ENCODE results near the gene CCDC90B.

Gene CCDC90B

DNA sequence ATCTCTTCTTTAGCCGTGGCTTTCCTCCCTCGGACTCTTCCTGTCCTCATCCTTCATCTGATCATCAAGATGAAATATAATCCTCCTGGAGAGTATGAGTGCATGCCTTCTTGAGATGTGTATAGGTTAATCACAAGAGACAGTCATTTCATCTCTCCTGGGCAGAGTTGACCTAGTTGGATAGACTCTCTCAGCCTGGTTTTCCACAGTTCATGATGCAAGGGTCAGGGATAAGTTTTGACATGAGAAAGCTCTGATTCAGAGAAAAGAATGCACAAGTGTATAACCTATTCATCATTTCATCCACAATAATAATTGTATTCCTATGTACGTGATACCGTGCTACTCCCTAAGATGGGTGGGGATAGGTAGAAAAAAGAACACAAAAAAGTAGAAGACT is 33.2 kb upstream of the CCDC90B start:
- TF ChIP-seq ZNF70 (CRISPR knock-in tag; IDR thresholded peaks at IDR 0.05): no peak
- TF ChIP-seq ISL1 (CRISPR knock-in tag; IDR thresholded peaks at IDR 0.05): no peak
- TF ChIP-seq RARB (CRISPR knock-in tag; IDR thresholded peaks at IDR 0.05): no peak
- TF ChIP-seq ZFP3 (CRISPR knock-in tag; IDR thresholded peaks at IDR 0.05): no peak
- no peak for TF ChIP-seq CSDC2 (CRISPR knock-in tag; IDR thresholded peaks at IDR 0.05)
- no peak for TF ChIP-seq SNAI2 (CRISPR knock-in tag; IDR thresholded peaks at IDR 0.05)
- TF ChIP-seq GLIS3 (CRISPR knock-in tag; IDR thresholded peaks at IDR 0.05): no peak
- no peak for TF ChIP-seq ESRRG (CRISPR knock-in tag; IDR thresholded peaks at IDR 0.05)
- no peak for TF ChIP-seq TCF4 (CRISPR knock-in tag; IDR thresholded peaks at IDR 0.05; ENCODE audit: borderline replicate concordance)
- TF ChIP-seq, protein P1, sequence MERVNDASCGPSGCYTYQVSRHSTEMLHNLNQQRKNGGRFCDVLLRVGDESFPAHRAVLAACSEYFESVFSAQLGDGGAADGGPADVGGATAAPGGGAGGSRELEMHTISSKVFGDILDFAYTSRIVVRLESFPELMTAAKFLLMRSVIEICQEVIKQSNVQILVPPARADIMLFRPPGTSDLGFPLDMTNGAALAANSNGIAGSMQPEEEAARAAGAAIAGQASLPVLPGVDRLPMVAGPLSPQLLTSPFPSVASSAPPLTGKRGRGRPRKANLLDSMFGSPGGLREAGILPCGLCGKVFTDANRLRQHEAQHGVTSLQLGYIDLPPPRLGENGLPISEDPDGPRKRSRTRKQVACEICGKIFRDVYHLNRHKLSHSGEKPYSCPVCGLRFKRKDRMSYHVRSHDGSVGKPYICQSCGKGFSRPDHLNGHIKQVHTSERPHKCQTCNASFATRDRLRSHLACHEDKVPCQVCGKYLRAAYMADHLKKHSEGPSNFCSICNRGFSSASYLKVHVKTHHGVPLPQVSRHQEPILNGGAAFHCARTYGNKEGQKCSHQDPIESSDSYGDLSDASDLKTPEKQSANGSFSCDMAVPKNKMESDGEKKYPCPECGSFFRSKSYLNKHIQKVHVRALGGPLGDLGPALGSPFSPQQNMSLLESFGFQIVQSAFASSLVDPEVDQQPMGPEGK (CRISPR knock-in tag; IDR thresholded peaks at IDR 0.05; ENCODE audit: borderline replicate concordance): no peak
- TF ChIP-seq, protein P2, sequence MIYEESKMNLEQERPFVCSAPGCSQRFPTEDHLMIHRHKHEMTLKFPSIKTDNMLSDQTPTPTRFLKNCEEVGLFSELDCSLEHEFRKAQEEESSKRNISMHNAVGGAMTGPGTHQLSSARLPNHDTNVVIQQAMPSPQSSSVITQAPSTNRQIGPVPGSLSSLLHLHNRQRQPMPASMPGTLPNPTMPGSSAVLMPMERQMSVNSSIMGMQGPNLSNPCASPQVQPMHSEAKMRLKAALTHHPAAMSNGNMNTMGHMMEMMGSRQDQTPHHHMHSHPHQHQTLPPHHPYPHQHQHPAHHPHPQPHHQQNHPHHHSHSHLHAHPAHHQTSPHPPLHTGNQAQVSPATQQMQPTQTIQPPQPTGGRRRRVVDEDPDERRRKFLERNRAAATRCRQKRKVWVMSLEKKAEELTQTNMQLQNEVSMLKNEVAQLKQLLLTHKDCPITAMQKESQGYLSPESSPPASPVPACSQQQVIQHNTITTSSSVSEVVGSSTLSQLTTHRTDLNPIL (CRISPR knock-in tag; IDR thresholded peaks at IDR 0.05; ENCODE audit: low read depth): no peak
- no peak for TF ChIP-seq ZC3H10 (CRISPR knock-in tag; IDR thresholded peaks at IDR 0.05)
- no peak for TF ChIP-seq ZNF565 (CRISPR knock-in tag; conservative IDR thresholded peaks at IDR 0.05; ENCODE audit: low read depth)
- TF ChIP-seq ZFP30 (CRISPR knock-in tag; IDR thresholded peaks at IDR 0.05): no peak
- TF ChIP-seq, protein P3, sequence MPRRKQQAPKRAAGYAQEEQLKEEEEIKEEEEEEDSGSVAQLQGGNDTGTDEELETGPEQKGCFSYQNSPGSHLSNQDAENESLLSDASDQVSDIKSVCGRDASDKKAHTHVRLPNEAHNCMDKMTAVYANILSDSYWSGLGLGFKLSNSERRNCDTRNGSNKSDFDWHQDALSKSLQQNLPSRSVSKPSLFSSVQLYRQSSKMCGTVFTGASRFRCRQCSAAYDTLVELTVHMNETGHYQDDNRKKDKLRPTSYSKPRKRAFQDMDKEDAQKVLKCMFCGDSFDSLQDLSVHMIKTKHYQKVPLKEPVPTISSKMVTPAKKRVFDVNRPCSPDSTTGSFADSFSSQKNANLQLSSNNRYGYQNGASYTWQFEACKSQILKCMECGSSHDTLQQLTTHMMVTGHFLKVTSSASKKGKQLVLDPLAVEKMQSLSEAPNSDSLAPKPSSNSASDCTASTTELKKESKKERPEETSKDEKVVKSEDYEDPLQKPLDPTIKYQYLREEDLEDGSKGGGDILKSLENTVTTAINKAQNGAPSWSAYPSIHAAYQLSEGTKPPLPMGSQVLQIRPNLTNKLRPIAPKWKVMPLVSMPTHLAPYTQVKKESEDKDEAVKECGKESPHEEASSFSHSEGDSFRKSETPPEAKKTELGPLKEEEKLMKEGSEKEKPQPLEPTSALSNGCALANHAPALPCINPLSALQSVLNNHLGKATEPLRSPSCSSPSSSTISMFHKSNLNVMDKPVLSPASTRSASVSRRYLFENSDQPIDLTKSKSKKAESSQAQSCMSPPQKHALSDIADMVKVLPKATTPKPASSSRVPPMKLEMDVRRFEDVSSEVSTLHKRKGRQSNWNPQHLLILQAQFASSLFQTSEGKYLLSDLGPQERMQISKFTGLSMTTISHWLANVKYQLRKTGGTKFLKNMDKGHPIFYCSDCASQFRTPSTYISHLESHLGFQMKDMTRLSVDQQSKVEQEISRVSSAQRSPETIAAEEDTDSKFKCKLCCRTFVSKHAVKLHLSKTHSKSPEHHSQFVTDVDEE (CRISPR knock-in tag; IDR thresholded peaks at IDR 0.05): no peak
- TF ChIP-seq, protein P4, sequence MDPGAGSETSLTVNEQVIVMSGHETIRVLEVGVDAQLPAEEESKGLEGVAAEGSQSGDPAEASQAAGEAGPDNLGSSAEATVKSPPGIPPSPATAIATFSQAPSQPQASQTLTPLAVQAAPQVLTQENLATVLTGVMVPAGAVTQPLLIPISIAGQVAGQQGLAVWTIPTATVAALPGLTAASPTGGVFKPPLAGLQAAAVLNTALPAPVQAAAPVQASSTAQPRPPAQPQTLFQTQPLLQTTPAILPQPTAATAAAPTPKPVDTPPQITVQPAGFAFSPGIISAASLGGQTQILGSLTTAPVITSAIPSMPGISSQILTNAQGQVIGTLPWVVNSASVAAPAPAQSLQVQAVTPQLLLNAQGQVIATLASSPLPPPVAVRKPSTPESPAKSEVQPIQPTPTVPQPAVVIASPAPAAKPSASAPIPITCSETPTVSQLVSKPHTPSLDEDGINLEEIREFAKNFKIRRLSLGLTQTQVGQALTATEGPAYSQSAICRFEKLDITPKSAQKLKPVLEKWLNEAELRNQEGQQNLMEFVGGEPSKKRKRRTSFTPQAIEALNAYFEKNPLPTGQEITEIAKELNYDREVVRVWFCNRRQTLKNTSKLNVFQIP (CRISPR knock-in tag; IDR thresholded peaks at IDR 0.05; ENCODE audit: borderline replicate concordance, low read depth): no peak
- no peak for TF ChIP-seq PPARA (CRISPR knock-in tag; IDR thresholded peaks at IDR 0.05; ENCODE audit: borderline replicate concordance)
- TF ChIP-seq BACH2 (CRISPR knock-in tag; IDR thresholded peaks at IDR 0.05; ENCODE audit: borderline replicate concordance): no peak
- TF ChIP-seq ARNTL (CRISPR knock-in tag; IDR thresholded peaks at IDR 0.05; ENCODE audit: borderline replicate concordance, low read depth): no peak
- TF ChIP-seq, protein P5, sequence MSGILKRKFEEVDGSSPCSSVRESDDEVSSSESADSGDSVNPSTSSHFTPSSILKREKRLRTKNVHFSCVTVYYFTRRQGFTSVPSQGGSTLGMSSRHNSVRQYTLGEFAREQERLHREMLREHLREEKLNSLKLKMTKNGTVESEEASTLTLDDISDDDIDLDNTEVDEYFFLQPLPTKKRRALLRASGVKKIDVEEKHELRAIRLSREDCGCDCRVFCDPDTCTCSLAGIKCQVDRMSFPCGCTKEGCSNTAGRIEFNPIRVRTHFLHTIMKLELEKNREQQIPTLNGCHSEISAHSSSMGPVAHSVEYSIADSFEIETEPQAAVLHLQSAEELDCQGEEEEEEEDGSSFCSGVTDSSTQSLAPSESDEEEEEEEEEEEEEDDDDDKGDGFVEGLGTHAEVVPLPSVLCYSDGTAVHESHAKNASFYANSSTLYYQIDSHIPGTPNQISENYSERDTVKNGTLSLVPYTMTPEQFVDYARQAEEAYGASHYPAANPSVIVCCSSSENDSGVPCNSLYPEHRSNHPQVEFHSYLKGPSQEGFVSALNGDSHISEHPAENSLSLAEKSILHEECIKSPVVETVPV (CRISPR knock-in tag; IDR thresholded peaks at IDR 0.05): no peak

DNA sequence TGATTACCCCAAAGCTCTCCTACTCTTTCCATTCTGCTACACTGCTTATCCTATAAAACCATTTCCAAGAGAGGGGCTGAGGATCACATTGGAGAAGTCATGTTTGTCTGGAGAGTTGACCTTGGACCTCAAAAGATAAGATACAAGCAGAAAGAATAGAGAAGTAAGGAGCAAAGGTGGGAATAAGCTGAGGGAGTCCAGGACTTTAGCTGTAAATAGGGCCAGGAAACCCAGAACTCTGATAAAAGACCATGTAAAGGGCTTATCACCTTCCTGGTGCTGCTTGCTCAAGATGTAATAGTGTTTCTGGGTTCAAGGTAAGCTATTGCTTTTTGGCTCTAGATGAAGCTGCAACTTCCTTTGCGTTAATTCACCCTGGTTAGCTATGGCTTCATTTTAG is 32.8 kb upstream of the CCDC90B start:
- no peak for ATAC-seq
- TF ChIP-seq TOX (CRISPR knock-in tag; IDR thresholded peaks at IDR 0.05; ENCODE audit: borderline replicate concordance) (no peak), ISL1 (CRISPR knock-in tag; IDR thresholded peaks at IDR 0.05) (no peak), CSDC2 (CRISPR knock-in tag; IDR thresholded peaks at IDR 0.05) (no peak), ZNF70 (CRISPR knock-in tag; IDR thresholded peaks at IDR 0.05) (no peak), PPARA (CRISPR knock-in tag; IDR thresholded peaks at IDR 0.05; ENCODE audit: borderline replicate concordance) (no peak), ARNTL (CRISPR knock-in tag; IDR thresholded peaks at IDR 0.05; ENCODE audit: borderline replicate concordance, low read depth) (no peak), ZNF8 (CRISPR knock-in tag; IDR thresholded peaks at IDR 0.05) (no peak), BACH2 (CRISPR knock-in tag; IDR thresholded peaks at IDR 0.05; ENCODE audit: borderline replicate concordance) (no peak), GLIS3 (CRISPR knock-in tag; IDR thresholded peaks at IDR 0.05) (no peak), ZFP30 (CRISPR knock-in tag; IDR thresholded peaks at IDR 0.05) (no peak), TCF4 (CRISPR knock-in tag; IDR thresholded peaks at IDR 0.05; ENCODE audit: borderline replicate concordance) (no peak), ZC3H10 (CRISPR knock-in tag; IDR thresholded peaks at IDR 0.05) (no peak), ESRRG (CRISPR knock-in tag; IDR thresholded peaks at IDR 0.05) (no peak), OSR1 (CRISPR knock-in tag; IDR thresholded peaks at IDR 0.05) (no peak)
- TF ChIP-seq, protein P2 (CRISPR knock-in tag; IDR thresholded peaks at IDR 0.05; ENCODE audit: low read depth): no peak
- TF ChIP-seq, protein P5 (CRISPR knock-in tag; IDR thresholded peaks at IDR 0.05): no peak
- TF ChIP-seq, protein P3 (CRISPR knock-in tag; IDR thresholded peaks at IDR 0.05): no peak

More for the DNA sequence above, 33.2 kb upstream of the CCDC90B start:
- ATAC-seq: no peak
